Activated T-helper 1 cell treated with anti-CD3 and anti-CD28 coated beads, Interleukin-2, amount 50 U/mL, for 16 hours (primary cell): ENCODE data around the gene PTS.
"Not testable (repeated sequence)": the region's sequence is repeated elsewhere in the genome, so short reads cannot be mapped to it uniquely, and the experiment has no call there.

Experiments used
- DNase-seq, 2 donors: peaks; one replicate each; pipeline ENCODE4 v3.0.0-alpha.2; 2020; ENCODE audit warnings: low read depth in 1 of 2, low spot score in 1 of 2

Gene PTS

DNA sequence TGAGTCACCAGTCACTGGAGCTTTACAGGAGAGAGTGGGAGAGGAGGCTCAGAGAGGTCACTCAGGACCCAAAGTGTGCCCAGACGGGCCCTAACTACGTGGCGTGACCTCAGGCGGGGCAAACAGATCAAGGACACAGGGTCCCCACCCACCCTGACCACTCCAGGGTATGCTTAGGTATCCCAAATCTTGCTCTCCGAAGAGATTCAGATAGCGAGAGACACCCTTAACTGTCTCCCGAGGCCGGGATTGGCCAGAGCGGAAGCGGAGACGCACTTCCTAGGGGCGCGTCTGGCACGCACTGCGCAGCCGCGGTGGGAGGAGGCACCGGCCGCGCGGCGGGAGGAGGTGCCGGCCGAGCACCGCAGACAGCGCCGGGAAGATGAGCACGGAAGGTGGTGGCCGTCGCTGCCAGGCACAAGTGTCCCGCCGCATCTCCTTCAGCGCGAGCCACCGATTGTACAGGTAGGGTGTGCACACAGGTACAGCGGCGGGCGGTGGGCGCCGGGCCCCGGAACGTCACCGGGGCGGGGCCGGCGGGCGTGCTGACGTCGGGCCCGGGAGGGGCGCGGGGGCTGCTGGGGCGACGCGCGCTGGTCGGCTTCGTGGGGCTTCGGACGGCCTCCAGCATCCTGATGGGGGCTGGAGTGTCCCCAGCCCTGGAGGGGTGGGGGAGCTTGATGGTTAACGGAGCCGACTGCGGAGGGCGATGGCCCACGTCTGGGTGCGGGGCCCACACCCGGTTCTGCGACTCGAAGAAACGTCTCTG lies at the start of gene PTS:
TSS of gene PTS (plus strand) at position 367 of the 769 bp plus-strand sequence. CDS start at position 383, 16 bp downstream.
- DNase-seq: peak; percentile 62 to 75

- no peak for DNase-seq
Measured at GRCh38 chr11:112177589-112177988, 48.6 kb upstream of the PTS start.

GRCh38 chr11:112178428-112178827 lies 47.8 kb upstream of the PTS start:
- DNase-seq: no peak

DNA sequence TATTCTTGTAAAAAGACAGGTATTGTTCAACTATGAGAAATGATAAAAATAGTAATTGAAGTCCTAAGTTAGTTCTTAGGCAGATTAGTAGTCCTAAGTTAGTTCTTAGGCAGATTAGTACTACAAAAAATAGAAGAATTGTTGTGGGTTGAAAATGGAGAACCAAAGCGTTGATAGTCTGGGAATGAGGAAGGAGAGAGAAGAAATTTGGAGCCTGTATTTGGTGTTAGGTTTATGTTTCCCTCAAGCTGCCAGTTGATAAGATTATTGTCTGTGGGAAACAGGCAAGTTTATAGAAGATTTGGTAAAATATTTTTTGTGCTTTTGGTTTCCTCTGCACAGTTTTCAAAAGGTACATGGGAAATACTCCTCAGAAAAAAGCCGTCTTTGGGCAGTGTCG lies 47.3 kb upstream of the PTS start:
- no peak for DNase-seq

- no peak for DNase-seq
Measured at GRCh38 chr11:112179601-112180000, 46.6 kb upstream of the PTS start.

DNA sequence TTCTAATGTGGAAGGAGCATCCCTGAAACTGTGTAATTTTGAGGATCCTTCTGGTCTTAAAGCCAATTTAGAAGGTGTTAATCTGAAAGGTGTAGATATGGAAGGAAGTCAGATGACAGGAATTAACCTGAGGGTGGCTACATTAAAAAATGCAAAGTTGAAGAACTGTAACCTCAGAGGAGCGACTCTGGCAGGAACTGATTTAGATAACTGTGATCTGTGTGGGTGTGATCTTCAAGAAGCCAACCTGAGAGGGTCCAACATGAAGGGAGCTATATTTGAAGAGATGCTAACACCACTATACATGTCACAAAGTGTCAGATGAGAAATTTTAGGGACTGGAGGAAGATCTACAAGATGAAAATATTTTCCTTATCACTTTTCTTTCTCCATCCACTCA lies 43.4 kb upstream of the PTS start:
- no peak for DNase-seq

DNA sequence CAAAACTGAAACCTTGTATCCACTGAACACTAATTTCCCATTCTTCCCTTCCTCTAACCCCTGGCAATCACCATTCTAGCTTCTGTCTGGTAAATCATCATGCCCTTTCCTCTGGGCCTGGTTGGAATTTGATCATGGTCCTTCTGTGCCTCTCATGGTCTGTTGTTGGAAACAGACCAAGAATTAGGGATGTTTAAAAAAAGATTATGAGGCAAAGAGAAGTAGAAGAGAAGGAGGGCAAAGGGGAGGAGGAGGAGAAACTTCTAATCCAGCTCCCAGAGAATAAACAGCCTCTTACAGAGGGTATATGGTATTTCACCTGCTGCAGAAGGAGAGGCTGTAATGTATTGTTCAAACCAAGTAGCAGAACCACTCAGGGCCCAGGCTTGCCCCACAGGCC lies 40.3 kb upstream of the PTS start:
- no peak for DNase-seq

DNA sequence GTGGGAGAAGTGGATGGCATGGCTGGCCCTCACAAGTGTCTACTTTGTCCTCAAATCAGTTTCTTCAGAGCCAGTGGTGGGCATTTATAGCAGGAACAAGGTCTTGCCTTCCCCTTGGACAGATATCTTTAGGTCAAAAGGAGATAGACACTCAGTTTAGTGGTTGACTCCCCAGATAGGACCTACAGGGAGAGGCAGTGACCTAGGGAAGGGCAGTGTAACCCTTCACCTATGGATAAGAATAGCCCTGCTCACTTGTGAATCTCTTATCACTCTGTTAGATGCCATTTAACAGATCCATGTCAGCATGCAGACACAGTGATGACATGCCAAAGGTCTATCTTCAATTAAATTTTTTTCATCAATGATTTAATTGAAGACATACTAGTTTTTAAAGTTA lies 39.9 kb upstream of the PTS start:
- no peak for DNase-seq

GRCh38 chr11:112195113-112195512 lies 31.1 kb upstream of the PTS start:
- not testable (repeated sequence) for DNase-seq

DNA sequence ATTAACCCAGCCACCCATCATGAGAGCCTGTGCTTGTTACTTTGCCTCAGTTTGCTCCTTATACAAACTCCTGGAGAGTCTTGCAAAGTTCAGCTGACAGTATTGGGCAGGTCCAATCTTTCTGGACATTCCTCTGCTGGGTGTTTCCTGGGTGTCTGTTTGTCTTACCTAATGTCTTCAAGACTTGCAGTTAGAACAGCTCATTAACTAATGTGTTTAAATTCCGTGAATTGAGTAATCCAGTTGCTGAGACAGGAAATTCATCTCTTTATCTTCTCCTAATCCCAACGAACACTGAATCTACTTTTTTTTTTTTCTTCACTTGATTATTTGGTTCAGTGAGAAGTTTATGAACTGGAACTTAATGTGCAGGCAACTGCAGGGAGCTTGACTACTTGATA lies 30.3 kb upstream of the PTS start:
- no peak for DNase-seq

GRCh38 chr11:112196519-112197087 lies 29.6 kb upstream of the PTS start:
- no peak for DNase-seq

GRCh38 chr11:112199101-112199500 lies 27.1 kb upstream of the PTS start:
- not testable (repeated sequence) for DNase-seq

DNA sequence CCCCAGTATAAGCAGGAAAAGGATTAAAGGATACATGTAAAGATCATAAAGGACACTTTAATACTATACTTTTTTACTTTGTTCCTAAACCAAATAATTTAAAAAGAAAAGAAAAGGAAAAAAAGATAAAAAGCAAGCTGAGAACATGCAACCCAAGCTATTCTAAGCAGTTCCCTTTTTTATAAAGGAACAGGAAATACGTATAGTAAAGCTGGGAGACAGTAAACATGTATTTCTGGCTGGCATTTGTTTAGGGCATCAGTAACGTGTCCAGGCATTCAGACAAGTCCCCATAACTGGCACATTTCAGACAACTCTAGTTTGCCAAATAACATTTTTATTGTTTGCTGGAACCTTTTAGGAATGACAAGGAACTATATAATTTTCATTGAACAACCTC lies 26.0 kb upstream of the PTS start:
- DNase-seq: no peak

GRCh38 chr11:112206071-112206470 lies 20.2 kb upstream of the PTS start:
- DNase-seq: no peak

- no peak for DNase-seq
Measured at GRCh38 chr11:112210890-112211289, 15.3 kb upstream of the PTS start.

GRCh38 chr11:112211536-112211935 lies 14.7 kb upstream of the PTS start:
- no peak for DNase-seq

DNA sequence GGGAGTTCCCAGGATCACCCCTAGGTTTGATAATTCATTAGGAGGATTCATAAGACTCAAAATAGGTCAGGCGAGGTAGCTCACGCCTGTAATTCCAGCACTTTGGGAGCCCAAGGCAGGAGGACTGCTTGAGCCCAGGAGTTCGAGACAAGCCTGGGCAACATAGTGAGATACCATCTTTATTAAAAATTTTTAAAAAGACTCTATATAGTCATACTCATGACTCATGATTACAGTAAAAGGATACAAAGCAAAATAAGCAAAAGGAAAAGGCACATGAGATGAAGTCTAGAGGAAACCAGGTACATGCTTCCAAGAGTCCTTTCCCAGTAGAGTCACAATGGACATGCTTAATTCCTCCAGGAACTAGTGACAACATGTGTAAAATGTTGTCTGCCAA lies 13.9 kb upstream of the PTS start:
- no peak for DNase-seq

DNA sequence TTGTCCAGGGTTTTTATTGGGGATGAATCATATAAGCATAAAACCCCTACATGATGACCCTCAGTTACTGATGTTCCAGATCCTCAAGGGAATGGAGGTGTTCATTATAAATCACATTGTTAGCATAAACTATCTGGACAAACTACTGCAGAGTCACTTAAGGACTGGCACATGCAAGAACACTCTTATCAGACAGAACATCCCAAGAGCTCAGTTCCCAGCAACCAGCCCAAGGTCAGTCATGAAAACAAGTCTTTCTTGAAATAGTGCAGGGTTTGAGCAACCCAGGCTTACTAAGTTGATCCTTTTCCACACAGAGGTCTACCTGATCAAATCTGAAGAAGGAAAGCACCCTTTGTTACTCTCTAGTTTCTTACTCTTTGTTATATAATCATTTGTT lies 13.5 kb upstream of the PTS start:
- no peak for DNase-seq

DNA sequence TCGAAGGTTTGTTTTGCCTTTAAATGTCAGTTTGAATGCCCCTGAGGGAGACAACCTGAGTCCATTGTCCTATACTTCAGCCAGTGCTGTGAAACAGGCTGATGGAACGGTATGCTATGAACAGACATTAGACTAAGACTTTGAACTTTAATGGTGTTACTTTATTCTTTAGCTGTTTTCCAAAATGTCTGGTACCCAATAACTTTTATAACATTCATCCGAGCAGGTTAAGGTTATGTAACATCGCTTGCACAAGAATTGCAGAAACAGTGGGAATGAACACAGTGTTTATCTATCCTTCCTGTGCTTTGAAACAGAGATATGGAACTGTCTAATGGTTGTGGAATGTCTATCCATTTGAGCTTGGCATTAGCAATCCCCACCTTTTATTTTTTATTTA lies 12.5 kb upstream of the PTS start:
- DNase-seq: no peak

GRCh38 chr11:112215621-112216020 lies 10.6 kb upstream of the PTS start:
- DNase-seq: no peak

DNA sequence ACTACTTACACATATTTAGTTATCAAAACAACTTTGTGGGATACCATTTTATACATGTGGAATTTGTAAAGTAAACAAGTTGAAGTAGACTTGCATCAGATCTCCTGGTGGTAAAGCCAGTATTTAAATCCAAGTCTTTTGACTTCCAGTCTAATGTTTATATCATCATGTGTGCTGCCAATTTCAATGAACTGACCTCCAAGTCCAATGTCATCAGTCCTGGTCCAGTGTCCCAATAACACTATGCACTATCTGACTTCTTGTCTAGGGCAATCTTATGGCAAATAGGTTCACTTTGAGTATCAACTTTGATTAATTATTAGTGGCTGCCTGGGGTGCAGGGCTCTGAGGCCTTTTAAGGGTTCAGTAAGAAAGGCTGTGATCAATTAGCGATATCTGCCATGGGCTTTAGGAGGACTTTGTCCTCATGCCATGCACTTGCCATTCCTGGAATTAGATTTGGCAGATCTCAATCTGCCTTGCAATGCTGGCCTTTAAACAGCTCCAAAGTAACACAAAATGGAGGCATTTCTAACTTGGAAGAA lies 9.6 kb upstream of the PTS start:
- no peak for DNase-seq

DNA sequence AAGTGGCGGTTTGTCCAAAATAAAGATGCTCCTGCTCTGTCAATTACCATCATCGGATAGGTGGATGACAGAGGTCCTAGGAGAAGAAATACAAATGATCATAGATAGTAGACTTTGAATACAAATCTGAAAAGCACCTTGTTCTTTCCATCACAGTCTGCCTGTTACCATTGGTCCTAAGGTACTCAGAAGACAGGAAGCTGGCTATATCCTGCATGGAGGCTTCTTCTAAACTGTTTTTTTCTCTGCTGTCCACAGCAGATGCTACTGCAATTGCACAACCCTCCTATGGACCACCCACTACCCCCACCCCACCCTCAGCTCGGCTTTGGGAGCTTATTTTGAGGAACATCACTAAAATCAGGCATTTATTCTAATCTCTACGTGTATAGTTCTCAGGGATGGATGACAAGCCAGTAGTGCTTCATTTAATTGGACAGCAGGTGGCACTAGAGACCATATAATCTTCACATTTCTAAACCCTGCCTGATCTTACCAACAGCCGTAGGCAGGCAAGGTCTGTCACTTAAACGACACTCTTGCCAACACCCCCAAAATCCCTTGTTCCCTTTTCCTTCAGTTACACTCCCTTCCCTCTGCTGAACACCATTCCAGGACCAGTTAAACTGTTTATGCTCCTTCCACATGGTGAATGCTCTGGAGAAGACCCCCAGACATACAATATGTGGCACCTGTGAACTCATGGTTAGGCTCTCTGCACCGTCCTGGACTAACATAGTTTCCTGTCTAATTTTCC lies 6.6 kb upstream of the PTS start:
- DNase-seq: no peak
